COLO829 (cell line): ENCODE data around the gene ZNF423.

ENCODE experiments used
- DNase-seq: peaks from one replicate; pipeline ENCODE4 v3.0.0; 2012; ENCODE audit warnings: low spot score

The ZNF423 gene

DNA sequence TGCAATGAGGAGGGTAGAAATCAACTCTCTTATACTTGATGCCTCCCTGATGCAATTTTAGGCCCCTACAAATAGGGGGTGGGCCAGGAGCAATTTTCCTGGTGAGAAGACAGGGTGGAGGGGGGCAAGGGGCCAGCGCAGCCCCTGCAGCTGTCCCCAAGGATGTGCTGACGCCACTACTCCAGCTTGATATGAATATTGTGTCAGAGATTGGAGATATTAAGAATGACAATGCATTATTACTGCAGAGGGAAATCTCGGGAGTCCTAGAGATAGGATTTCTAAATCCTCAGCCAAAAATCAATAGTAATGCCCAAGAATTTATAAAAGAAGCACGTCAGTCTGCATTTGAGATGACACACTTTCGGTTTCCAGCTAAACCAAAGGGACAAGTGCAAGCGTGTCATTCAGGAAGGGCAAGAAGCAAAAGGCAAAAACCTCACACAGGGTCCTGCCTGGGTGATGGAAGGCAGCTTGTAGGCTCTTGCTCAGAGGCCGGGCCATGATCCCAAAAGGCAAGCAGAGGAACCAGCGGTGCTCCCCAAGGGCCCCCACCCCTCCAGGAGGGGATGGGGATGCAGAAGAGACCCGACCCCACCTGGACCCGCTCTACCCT is 303.5 kb downstream of the ZNF423 start:
- no peak for DNase-seq

DNA sequence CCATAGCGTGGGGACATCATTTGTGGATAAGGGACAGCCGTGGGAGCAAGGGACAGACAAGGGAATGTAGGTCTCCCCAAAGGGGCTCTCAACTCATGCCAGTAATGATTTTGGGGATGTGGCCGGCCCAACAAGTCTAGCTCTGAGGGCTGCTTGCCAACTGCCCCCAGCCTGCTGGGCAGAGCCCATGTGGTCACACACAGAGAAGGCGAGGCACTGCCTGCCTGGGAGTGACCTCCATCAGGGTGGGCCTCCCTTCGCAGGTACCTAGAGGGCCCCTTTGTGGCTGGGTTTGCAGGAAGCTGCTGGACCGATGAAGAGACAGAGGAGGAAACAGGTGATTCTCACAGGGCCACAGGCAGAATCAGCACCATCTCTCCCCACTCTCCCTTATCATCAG is 305.2 kb downstream of the ZNF423 start:
- DNase-seq: no peak

DNA sequence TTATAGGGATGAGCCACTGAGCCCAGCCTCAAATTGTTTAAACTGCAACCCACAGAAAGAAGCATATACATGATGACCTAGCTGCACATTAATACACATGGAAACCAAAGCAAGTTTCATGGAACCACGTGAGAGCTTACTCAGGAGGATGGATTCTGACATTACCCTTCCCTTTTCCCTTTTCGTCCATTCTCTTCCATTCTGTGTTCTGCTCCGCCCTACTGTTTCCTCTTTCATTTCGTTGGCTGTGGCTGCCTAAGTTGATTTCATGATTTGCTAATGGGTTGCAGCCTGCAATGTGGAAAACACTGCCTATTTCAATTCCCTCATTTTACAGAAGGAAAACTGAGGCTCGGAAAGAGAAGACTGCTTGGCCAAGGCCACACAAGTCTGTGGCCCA is 305.8 kb downstream of the ZNF423 start:
- DNase-seq: no peak

DNA sequence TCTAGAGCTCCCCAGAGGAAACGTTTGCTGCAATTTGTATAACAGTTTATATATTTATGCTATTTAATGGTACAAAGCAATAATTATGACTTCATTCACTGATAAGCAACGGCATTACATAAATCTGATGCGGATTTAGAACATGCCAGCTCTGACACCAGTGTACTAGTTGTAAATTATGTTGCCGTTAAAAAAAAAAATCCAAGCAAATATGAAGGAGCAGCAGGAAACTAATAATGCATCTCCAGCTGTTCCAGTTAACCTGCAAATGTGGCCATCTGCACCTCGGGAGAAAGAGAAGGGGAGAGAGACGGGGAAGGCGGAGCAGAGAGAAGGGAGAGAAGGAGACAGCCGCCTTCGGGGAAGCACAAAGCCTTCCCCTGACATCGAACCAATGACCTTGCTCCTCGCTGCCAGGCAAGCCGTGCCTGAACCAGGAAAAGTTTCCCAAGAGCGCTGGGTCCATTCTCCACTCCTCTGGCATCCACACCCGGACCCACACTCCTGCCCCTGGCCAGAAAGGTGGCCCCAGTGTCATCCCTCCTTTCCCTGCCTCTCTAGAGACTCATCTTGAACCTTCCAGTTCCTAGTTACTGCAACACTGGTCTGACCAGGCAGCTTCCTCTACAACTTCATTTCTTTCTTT is 307.5 kb downstream of the ZNF423 start:
- no peak for DNase-seq

DNA sequence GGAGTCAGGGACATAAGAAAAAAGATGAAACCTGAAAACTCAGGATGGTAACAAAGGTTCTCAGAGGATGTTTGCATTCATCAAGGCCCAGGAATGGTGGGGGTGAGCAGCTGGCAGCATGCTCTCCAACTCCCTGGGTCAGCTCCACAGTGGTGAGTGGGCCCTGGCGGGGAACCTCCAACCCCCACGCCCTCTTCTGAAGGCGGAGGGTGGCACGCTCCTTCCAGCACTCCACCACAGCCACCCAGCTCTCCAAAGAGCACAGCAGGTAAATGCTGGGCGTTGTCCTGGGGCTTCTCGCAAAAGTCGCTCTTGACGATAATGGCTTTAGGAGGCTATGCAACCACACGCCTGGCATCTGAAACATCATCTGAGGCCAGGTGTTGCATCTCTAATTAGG is 308.5 kb downstream of the ZNF423 start:
- DNase-seq: no peak

DNA sequence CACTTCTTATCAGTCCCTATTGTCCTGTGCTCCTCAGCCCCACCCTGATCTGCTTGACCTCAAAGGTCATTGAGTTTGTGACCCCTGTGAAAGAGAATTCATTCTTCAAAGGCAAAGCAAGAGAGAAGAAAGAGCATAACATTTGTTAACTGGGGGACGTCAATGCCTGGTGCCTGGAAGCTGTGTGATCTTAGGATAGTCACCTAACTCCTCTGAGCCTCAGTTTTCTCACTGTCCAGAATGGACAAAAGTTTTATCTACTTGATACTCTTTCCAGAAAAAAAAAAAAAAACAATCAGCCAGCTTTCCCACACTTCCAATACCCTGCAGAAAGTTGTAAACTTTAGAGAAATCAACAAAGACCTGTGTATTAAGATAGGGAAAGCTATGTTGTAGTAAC is 309.2 kb downstream of the ZNF423 start:
- no peak for DNase-seq

DNA sequence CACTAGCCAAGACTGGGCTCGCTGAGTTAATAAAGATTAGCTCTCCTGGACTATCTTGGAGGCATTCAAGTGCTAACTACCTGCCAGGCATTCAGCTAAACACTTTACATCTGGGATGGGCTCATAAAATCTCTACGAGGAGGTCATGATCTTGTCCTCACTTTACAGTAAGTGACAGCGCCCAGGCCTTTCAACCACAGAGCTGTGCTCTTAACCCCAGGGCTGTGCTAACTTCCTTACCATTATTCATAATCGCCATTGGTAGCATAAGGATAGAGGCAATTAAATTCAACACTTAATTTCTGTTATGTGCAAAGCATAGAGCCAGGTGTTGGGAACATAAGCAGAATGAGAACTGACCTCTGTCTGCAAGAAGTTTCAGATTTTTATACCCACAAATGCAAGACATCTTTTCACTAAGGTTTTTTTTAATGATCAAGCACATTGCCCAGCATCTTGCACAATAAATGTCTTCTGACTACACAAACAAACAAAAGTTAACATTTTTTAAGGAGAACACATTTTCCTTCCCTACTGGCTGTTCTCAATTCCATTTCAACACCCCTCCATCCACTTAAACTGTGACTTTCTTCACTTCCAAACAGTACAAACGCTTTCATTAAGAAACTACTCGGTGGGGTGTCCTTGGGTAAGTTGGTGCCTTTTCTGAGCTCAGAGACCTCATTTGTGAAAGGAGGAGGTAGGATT is 310.0 kb downstream of the ZNF423 start:
- DNase-seq: no peak

DNA sequence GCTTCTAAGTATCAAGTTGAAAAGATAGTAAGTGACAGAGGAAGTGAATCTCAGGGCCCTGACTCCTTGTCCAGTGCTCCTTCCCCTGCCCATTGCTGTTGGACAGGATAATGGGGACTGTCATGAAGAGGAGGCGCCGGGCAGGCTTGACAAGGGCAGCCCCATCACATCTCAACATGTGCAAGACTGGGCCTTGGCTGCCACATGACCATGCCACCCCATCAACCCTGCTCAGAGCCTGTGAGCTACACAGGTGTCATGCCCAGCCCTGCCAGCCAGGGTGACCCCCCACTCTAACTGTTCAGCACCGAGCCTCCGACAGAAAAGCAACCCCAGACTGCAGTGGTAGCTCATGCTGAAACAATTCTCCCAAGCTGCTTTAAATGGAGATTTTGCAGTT is 310.7 kb downstream of the ZNF423 start:
- no peak for DNase-seq

DNA sequence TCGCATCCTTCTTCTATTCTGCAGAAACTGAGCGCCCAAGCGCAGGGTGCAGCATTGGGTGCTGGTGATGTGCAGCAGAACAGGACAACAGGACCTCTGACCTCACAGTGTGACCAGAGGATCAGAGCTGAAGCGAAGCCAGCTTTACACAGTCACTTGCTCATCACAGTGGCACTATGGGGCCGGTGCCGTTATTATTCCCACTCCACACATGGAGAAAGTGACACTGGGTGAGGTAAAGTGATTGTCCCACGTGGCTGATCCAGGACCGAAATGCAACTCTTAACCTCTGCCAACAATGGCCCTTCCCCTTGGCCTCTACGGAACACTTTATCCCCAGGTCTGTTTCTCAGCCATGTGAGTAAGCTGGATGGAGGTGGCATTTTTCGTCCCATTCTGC is 311.1 kb downstream of the ZNF423 start:
- DNase-seq: no peak

DNA sequence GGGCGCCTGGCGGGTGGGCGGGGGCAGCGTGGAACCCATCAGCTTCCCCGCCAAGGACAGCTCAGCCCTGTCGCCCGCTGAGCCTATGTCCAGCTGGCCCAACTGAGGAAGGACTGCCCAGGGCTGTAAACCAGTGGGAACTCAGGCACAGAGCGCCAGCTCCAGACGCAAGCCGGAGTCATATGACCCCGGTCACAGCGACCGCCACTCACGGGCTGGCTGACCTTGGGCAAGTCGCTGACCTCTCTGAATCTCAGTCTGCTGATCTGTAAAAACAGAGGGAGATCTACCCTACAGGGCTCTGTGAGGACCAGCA is 312.3 kb downstream of the ZNF423 start:
- DNase-seq: no peak

DNA sequence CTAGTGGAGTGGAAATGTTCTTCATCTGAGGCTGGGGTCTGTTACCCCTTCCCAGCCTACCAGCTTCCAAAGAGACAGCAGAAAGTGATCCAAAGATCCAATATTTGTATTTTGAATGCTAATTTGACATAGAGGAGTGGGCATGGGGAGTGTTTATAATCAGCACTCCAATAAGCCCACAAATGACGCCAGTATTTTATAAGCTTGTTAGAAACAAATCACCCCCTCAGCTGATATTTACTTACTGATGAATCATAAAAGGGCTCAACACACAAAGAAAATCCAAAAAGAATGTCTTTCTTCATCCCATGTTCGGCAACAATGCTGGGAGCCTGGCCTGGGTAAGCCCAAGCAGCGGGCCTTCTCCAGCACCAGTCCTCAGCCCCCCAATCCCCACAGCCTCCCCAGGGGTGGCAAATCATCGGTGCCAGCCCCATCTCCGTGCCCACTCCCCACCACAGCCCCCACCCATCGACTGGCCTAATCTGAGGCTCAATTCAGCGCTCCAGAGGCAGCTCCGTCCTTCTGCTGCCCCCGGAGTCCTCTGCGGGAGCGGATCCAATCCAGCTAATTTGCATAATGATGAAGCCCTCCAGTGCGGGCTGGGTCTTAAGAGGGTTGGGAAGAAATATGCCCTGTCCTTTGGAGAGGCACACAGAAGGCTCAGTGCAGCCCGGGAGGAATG is 312.8 kb downstream of the ZNF423 start:
- no peak for DNase-seq

DNA sequence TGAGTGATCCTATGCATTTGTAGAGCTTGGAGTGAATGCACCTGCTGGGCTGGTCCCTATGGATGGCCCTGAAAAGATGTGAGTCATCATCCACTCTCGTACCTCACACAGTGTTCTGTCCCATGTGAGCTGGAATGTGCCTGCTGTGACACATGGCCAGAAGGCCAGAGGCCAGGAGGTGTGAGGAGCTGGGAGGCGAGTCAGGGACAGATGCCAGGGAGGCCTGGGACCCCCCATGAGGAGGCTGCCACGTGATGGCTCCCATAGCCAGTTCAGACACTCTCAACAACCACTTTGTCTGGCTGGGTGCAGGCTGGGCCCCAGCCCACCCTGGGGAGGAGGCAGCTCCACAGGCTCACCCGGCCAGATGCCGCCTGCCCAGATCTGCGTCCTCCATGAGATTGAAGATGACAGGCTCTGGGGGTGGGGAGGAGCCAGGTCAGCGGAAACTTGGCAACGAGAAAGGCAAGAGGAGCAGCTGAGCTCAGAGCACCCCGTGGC is 313.5 kb downstream of the ZNF423 start:
- DNase-seq: no peak

DNA sequence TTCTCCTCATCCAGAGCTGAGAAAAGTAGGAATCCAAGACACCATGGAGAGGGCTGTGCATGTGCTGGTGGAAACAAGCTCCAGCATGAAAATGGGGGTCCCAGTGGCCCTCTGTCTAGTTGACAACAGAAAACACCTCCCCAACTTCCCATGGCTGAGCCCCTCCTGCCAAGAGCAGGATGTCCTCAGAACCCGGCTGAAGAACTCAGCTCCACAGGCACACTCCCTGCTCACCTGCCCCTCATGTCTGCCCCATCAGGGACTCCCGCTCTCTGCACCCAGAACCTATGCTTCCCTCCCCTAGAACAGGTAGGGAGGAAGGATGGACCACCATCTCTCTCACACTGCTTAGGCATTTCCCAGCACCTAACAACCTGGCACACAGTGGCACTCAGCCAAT is 315.1 kb downstream of the ZNF423 start:
- DNase-seq: no peak

DNA sequence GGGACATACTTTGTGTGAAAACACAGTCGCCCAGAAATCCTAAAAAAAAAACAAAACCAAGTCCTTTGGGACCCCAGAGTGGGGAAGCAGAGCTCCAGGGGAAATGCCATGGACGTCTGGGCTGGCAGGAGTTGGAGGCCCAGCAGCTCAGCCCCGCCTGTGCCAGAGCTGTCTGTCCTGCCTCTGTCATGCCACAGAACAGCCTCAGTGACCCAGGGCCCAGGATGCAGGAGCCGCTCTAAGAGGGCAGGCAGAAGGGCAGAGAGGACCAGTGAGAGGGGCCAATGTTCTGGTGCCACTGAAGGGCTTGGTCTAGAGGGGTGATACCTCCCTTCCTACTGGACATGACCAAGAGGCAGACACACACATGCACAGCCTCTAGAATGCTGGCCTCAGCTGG is 316.2 kb downstream of the ZNF423 start:
- DNase-seq: no peak

DNA sequence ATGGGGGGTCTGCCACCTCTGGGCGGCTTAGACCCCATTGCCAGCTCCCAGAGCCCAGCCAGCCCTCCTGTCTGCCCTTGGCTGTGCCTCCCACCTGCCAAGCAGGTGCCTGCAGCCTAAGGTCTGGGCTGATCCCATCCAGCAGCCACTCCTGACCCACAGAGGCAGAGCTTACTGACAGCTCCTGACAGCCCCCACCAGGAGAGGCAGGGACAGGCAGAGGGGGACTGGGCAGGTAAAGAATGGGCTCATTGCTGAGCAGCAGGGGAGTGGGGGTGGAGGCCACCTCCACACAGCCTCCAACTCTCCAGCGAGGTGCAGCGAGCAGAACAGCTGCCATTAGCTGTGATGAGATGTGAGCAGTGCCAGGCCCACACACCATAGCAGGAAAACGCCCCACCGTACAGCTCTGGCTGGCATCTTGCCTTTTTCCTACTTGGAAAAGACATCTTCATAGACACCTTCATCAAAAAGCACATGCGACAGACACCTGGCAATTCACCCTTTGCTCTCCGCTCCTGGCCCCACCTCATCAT is 317.9 kb downstream of the ZNF423 start:
- no peak for DNase-seq

DNA sequence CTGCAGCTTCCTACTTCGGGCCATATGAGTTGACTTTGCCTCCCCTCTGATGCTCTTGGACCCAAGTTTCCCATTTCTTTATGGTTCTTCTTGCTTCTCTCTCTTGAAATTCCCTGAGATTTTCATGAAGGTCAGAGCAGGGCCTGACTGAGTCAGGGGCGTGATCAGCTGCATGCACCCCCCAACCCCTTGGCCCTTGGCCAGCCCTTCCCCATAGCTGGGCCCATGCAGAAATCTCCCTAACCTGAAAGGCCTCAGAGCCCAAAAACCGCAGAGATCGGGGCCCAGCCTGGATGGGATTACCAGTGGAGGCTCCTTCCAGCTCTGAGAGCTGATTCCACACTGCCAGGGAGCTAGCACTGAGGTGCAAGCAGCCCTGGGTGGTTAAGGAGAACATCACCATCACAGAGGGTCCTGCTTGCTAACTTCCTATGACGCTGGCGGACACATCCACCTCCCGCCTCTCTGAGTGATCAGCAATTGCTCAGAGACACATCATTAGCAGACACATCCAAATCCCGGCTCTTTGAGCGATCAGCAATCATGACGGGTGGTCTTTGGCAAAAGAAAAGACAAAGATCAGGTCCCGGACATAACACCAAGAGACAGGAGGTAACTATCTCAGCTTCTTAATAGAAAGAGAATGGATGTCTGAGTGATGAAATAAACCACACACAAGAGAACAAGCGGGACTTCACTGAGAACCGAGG is 320.9 kb downstream of the ZNF423 start:
- no peak for DNase-seq

DNA sequence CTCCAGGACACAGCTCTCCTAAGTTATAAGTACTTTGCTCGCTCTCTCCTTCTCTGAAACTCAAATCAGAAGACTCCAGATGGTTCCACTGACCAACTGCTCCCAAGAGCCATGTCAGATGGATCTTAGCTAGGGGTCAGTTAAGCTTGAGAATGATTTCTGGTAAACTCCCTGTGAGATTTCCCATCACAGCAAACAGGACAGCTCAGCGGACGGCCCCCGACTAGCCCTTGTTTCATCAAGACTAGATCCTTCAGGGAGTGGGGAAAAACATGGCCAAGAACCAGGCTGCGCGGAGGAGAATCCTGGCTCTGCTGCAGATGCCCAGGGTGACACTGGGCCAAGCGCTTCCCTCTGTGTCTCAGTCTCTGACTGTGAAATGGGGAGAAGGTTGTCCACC is 322.5 kb downstream of the ZNF423 start:
- no peak for DNase-seq

DNA sequence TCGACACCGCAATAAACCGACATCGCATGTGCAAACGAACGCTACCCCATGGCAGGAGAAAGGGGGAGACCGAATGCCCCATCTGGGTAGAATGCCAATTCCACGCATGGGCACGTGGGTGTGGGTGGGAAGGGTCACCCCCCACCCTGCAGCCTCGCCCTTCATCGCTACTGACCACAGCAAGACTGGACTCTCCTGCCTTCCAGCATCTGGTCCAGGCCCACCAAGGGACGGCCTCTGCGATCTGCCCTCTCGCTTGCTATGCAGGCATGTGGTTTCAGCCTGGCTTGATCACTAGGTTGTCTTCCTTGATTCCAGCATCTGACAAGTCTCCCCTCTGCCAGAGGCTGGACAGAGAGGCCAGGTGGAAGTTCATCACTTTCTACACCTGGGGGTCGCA is 323.0 kb downstream of the ZNF423 start:
- DNase-seq: no peak

DNA sequence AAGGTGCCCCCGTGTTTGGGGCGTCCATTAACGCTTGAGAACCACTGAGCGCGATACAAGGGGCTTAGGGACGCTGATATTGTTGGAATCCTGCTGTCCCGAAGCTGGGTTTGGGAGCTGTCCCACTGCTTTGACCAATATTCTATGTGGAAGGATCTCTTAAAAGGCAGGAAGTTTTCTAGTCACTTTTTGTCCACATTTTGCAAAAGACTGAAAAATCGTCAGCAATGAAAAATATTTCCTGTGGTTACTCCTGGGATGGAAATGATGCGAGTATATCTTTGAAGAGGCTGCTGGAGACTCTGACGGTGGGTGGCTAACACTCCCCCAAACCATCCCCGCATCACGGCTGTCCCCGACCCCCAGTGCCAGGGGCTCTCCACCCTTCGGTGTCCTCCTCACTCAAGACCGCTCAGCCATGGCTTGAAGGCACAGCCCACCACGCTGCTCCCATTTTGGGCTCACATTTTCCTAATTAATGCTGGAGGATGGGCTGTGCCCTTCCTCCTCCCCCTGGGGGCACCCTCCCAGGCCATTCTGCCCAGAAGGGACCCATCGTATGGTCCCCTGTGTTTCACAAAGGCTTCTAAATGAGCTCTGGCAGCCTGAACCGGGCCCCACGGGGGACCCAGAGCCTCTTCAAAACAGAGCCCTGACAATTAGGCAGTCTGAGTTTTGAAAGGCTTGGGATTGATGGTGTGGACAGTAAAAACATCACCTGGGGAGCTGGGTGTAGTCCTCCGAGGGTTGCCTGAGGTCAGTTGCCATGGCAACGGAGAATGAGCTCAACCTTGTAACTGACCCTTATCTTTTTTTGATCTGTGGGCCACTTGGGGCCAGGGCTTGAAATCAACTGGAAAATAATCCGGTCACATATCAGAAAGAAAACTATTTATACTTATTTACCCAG is 323.7 kb downstream of the ZNF423 start:
- no peak for DNase-seq

DNA sequence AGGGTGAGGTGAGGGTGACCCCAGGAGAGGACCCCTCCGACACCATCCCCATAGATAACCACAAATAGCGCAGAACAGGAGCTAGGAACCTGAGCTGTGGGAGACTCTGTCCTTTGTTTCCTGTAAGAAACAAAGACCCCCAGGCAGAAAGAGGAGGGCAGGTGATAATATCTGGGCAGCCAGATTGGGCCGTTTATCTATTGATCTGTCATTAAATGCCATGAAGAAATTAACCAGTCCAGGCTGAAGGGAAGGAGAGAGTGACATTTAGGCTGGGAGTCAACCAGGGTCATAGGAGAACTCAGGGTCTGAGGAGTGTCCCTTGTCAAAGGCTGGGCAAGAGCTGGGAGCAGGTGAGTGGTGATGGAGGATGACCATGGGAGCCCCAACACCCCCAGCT is 324.5 kb downstream of the ZNF423 start:
- DNase-seq: no peak

DNA sequence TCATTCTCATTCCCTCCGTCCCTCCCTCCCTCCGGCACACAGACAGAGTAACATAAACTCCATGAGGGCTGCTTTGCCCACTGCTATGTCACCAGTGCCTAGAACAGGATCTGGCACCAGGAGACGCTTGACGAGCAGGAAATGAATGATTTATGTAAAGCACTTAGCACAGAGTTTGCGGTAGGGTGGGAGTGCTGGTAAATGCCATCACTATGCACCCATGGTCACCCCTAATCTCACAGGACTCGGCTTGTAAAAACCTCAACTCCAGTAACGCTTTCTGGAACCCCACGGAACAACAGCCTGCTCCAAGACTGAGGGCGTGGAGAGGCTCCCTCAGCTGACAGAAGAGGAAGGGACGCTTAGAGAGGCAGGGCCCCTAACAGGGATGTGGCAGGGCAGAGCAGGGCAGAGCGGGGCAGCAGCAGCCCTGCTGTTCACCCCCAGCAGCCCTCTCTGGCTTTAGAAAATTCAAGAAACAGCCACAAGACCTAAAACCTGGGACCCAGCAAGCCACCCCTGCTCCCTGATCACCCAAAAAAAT is 325.4 kb downstream of the ZNF423 start:
- no peak for DNase-seq
